Neuronal stem cell (in vitro differentiated cells): ENCODE results near the gene GLTP.
A peak's percentile ranks its signal among the peaks of the same experiment; 100 is the strongest.

Source experiments
- DNase-seq: peaks from one replicate; pipeline ENCODE4 v3.0.0-alpha.2; 2013; ENCODE audit warnings: low spot score
- H2AFZ ChIP-seq: one replicate; pipeline ENCODE4 v1.6.1; 2013; ENCODE audit warnings: mild to moderate bottlenecking, low read length, inconsistent platforms
- H2AK5ac ChIP-seq: 2 replicates; pipeline ENCODE4 v1.6.1; 2013; ENCODE audit warnings: low read depth, mild to moderate bottlenecking, inconsistent platforms, low read length, moderate library complexity, mixed read lengths
- H2BK120ac ChIP-seq: 2 replicates; pipeline ENCODE4 v1.6.1; 2013; ENCODE audit warnings: low read depth, mild to moderate bottlenecking, inconsistent platforms, low read length, moderate library complexity, mixed read lengths
- H2BK12ac ChIP-seq: one replicate; pipeline ENCODE4 v1.6.1; 2013; ENCODE audit warnings: low read length, inconsistent platforms
- H2BK15ac ChIP-seq: 2 replicates; pipeline ENCODE4 v1.6.1; 2013; ENCODE audit warnings: mild to moderate bottlenecking, low read length, inconsistent platforms, mixed read lengths
- H2BK5ac ChIP-seq: one replicate; pipeline ENCODE4 v1.6.1; 2013; ENCODE audit warnings: inconsistent platforms, mild to moderate bottlenecking, low read length, moderate library complexity
- H3K14ac ChIP-seq: one replicate; pipeline ENCODE4 v1.6.1; 2013; ENCODE audit warnings: low read length, inconsistent platforms
- H3K18ac ChIP-seq: 2 replicates; pipeline ENCODE4 v1.6.1; 2013; ENCODE audit warnings: low read length, inconsistent platforms
- H3K23ac ChIP-seq: 2 replicates; pipeline ENCODE4 v1.6.1; 2013; ENCODE audit warnings: low read depth, mild to moderate bottlenecking, mixed read lengths, low read length, inconsistent platforms; ENCODE audit not compliant: poor library complexity
- H3K27ac ChIP-seq: replicated peaks from 3 replicates; pipeline ENCODE4 v1.5.1; 2013; ENCODE audit warnings: low read length, inconsistent platforms
- H3K27me3 ChIP-seq, 3 experiments: 2 replicates each; pipeline ENCODE4 v1.6.1; 2013; ENCODE audit warnings: low read length in 3 of 3, mild to moderate bottlenecking in 2 of 3, inconsistent platforms in 1 of 3, low read depth in 1 of 3, mixed read lengths in 1 of 3, moderate library complexity in 1 of 3; ENCODE audit not compliant: control insufficient read depth in 3 of 3, insufficient read depth in 3 of 3
- H3K36me3 ChIP-seq, 2 donors: replicated peaks in 1 of 2; 2 replicates each; pipeline ENCODE4 v1.6.1; 2013; ENCODE audit warnings: low read length in 2 of 2; ENCODE audit not compliant: control insufficient read depth in 2 of 2, insufficient read depth in 2 of 2
- H3K4ac ChIP-seq: 2 replicates; pipeline ENCODE4 v1.6.1; 2013; ENCODE audit warnings: inconsistent platforms, mild to moderate bottlenecking, low read length, moderate library complexity
- H3K4me1 ChIP-seq, 2 donors: 1 replicate in 1 of 2; 2 replicates in 1 of 2; pipeline ENCODE4 v1.6.1; 2013; ENCODE audit warnings: low read length in 2 of 2, low read depth in 1 of 2; ENCODE audit not compliant: control insufficient read depth in 2 of 2, insufficient read depth in 1 of 2
- H3K4me2 ChIP-seq: one replicate; pipeline ENCODE4 v1.6.1; 2013; ENCODE audit warnings: mild to moderate bottlenecking, low read length, inconsistent platforms; ENCODE audit not compliant: insufficient read depth, poor library complexity, severe bottlenecking
- H3K4me3 ChIP-seq, 2 donors: 2 replicates each; pipeline ENCODE4 v1.5.1; 2013; ENCODE audit warnings: low read length in 2 of 2, mild to moderate bottlenecking in 2 of 2, inconsistent platforms in 1 of 2, moderate library complexity in 1 of 2
- H3K79me1 ChIP-seq: one replicate; pipeline ENCODE4 v1.6.1; 2013; ENCODE audit warnings: low read depth, mild to moderate bottlenecking, inconsistent platforms, low read length, moderate library complexity
- H3K9ac ChIP-seq: one replicate; pipeline ENCODE4 v1.6.1; 2013; ENCODE audit warnings: mild to moderate bottlenecking, low read depth, low read length, inconsistent platforms; ENCODE audit not compliant: poor library complexity
- H3K9me3 ChIP-seq, 2 donors: replicated peaks in 1 of 2; 2 replicates each; pipeline versions ENCODE3 to v1.6.1; 2013; ENCODE audit warnings: low read length in 2 of 2, mild to moderate bottlenecking in 2 of 2, inconsistent platforms in 1 of 2, low read depth in 1 of 2, mixed read lengths in 1 of 2, moderate library complexity in 1 of 2; ENCODE audit not compliant: control insufficient read depth in 2 of 2, insufficient read depth in 1 of 2
- H4K8ac ChIP-seq: one replicate; pipeline ENCODE4 v1.6.1; 2013; ENCODE audit warnings: low read depth, mild to moderate bottlenecking, inconsistent platforms, low read length, moderate library complexity
- H4K91ac ChIP-seq: one replicate; pipeline ENCODE4 v1.6.1; 2013; ENCODE audit warnings: low read length, low read depth, mild to moderate bottlenecking, inconsistent platforms; ENCODE audit not compliant: poor library complexity
- WGBS, 2 donors: extraction: QIAGEN DNeasy Blood & Tissue Kit; methylation state at CpG; one replicate each; pipeline ENCODE4 v1.1.7; 2013; ENCODE audit warnings: missing lambda C conversion rate in 2 of 2, mixed read lengths in 1 of 2; ENCODE audit not compliant: insufficient read length in 2 of 2, insufficient replicate concordance in 1 of 2; ENCODE audit errors: extremely low coverage in 2 of 2; 5-methylcytosine and 5-hydroxymethylcytosine counted together

The GLTP gene

DNA sequence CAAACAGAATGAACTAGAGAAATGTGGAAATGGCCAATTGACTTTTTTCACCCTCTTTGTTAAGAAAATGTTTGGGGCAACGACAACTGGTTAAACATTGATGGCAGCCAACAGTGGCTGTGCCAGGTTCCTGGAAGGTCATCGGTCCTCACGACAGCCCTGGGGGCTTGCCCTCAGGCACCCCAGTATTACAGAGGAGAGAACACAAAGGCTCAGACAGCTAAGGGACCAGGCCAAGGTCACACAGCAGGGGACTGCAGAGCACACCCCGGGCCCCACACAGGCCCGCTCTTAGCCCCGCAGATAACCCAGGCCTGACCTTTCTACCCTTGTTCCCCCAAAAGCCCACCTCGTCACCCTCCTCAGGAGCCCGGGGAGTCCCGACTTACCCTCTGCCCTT, 48.4 kb downstream of the GLTP start:
- H3K23ac ChIP-seq = no peak overlapping the region

GRCh38 chr12:109831365-109831764, 49.0 kb downstream of the GLTP start:
- WGBS, 2 donors = no CpG with 5 or more reads among the region's 6 CpGs
- H3K79me1 ChIP-seq = no peaks in the 10 kb centered on the region
- no peaks in the 10 kb centered on the region for H3K36me3 ChIP-seq
- H3K27me3 ChIP-seq = peaks cover 0 to 43% (median 2%) of the 10 kb centered on the region in 3 experiments
- H2BK12ac ChIP-seq = no peak overlapping the region
- H3K4ac ChIP-seq = no peak overlapping the region
- DNase-seq = no peak
- H2AFZ ChIP-seq = no peak overlapping the region
- no peak overlapping the region for H3K4me2 ChIP-seq
- H2AK5ac ChIP-seq = no peak overlapping the region
- H3K18ac ChIP-seq = no peak overlapping the region
- no peak overlapping the region for H3K23ac ChIP-seq
- H3K14ac ChIP-seq = no peak overlapping the region
- H3K9ac ChIP-seq = no peak overlapping the region
- no peak overlapping the region for H3K4me3 ChIP-seq
- no peak overlapping the region for H2BK120ac ChIP-seq
- no peak overlapping the region for H4K91ac ChIP-seq
- H3K9me3 ChIP-seq = no peaks in the 10 kb centered on the region
- H3K4me1 ChIP-seq = no peaks in the 10 kb centered on the region
- H2BK15ac ChIP-seq = no peak overlapping the region
- no peak overlapping the region for H3K27ac ChIP-seq
- H4K8ac ChIP-seq = no peak overlapping the region
- H2BK5ac ChIP-seq = no peak overlapping the region

More for the DNA sequence above, 48.4 kb downstream of the GLTP start:
- H3K79me1 ChIP-seq = no peaks in the 10 kb centered on the region
- H3K14ac ChIP-seq = no peak overlapping the region
- no peak overlapping the region for H2BK120ac ChIP-seq
- no peak overlapping the region for H4K8ac ChIP-seq
- H2AFZ ChIP-seq = no peak overlapping the region
- H3K27ac ChIP-seq = no peak overlapping the region
- no peak overlapping the region for H3K9ac ChIP-seq
- WGBS, 2 donors = no CpG with 5 or more reads among the region's 9 CpGs
- H3K4me1 ChIP-seq = no peaks in the 10 kb centered on the region
- no peak overlapping the region for H2BK5ac ChIP-seq
- no peak for DNase-seq
- H3K9me3 ChIP-seq = no peaks in the 10 kb centered on the region
- H3K18ac ChIP-seq = no peak overlapping the region
- no peak overlapping the region for H3K4me2 ChIP-seq
- peak overlapping the region; percentile 3 for H2BK15ac ChIP-seq
- no peak overlapping the region for H4K91ac ChIP-seq
- H3K4ac ChIP-seq = no peak overlapping the region
- H3K36me3 ChIP-seq = no peaks in the 10 kb centered on the region
- H2AK5ac ChIP-seq = peak overlapping the region; percentile 77
- peaks cover 0 to 43% (median 2%) of the 10 kb centered on the region in 3 experiments for H3K27me3 ChIP-seq
- H3K4me3 ChIP-seq = no peak overlapping the region
- no peak overlapping the region for H2BK12ac ChIP-seq

DNA sequence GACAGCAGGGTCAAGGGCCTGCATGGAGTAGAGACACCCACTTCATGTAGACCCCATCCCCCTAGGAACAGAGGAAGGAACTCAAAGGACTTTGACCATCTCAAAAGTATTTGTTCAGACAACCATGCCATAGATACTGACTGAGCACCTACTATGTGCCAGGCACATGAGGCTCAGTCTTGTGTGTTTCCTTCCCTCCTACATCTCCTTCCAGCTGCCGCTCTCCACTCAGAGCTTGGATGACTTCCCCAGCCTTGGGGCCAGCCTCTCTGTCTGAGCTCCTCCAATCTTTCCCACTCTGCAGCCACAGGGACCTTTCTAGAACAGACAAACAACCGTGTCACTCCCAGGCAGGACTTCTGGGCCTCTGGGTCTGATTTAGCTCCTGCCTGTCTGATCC, 49.6 kb downstream of the GLTP start:
- H3K4me1 ChIP-seq = no peaks in the 10 kb centered on the region
- no peak overlapping the region for H3K18ac ChIP-seq
- H3K4ac ChIP-seq = no peak overlapping the region
- no peak overlapping the region for H2BK15ac ChIP-seq
- no peak overlapping the region for H2AFZ ChIP-seq
- no peak overlapping the region for H2BK12ac ChIP-seq
- no CpG with 5 or more reads among the region's 2 CpGs for WGBS, 2 donors
- H4K8ac ChIP-seq = no peak overlapping the region
- H3K27me3 ChIP-seq = peaks cover 0 to 44% (median 2%) of the 10 kb centered on the region in 3 experiments
- no peak overlapping the region for H3K14ac ChIP-seq
- no peak overlapping the region for H2BK5ac ChIP-seq
- no peak overlapping the region for H3K4me2 ChIP-seq
- H3K9ac ChIP-seq = no peak overlapping the region
- no peak overlapping the region for H3K27ac ChIP-seq
- H4K91ac ChIP-seq = no peak overlapping the region
- H3K9me3 ChIP-seq = no peaks in the 10 kb centered on the region
- H3K36me3 ChIP-seq = no peaks in the 10 kb centered on the region
- no peak overlapping the region for H2BK120ac ChIP-seq
- no peak overlapping the region for H2AK5ac ChIP-seq
- H3K79me1 ChIP-seq = no peaks in the 10 kb centered on the region
- no peak overlapping the region for H3K4me3 ChIP-seq
- H3K23ac ChIP-seq = no peak overlapping the region
- no peak for DNase-seq

- H3K18ac ChIP-seq = no peak overlapping the region
- no peak for DNase-seq
- no CpG with 5 or more reads among the region's 2 CpGs for WGBS, 2 donors
Observed at GRCh38 chr12:109830267-109830666, 50.1 kb downstream of the GLTP start.

More at GRCh38 chr12:109830267-109830666, 50.1 kb downstream of the GLTP start:
- Histone ChIP-seq H2BK12ac (no peak overlapping the region), H3K27ac (no peak overlapping the region), H2BK5ac (no peak overlapping the region), H3K27me3 (peaks cover 0 to 49% (median 2%) of the 10 kb centered on the region in 3 experiments), H3K9me3 (no peaks in the 10 kb centered on the region), H3K36me3 (no peaks in the 10 kb centered on the region), H3K23ac (no peak overlapping the region), H2AK5ac (no peak overlapping the region), H3K14ac (no peak overlapping the region), H3K79me1 (no peaks in the 10 kb centered on the region), H3K4me2 (no peak overlapping the region), H3K4me3 (no peak overlapping the region), H3K4ac (no peak overlapping the region), H2BK15ac (no peak overlapping the region), H3K9ac (peak overlapping the region; percentile 21), H4K8ac (no peak overlapping the region), H2BK120ac (no peak overlapping the region), H4K91ac (no peak overlapping the region), H2AFZ (no peak overlapping the region), H3K4me1 (no peaks in the 10 kb centered on the region)
